Lower lobe of right lung (tissue), 2 donors: ENCODE measurements around the gene SPEF1. TPM values are rescaled to one million over a fixed set of nuclear protein-coding genes. Genes with fewer than 3 reads are reported as not detected.

Source experiments
- ATAC-seq, 2 donors: fragments of 200-7000 bp; cut with Tn5 transposase; one replicate each; pipeline ENCODE4 v1.9.1; 2020 to 2022; ENCODE audit warnings: mild to moderate bottlenecking in 2 of 2, moderate library complexity in 2 of 2
- DNase-seq: peaks from one replicate; pipeline ENCODE4 v3.0.0-alpha.2; 2020
- H3K27ac ChIP-seq: fragments of 200-600 bp; one replicate; pipeline ENCODE4 v1.8.0; 2022
- H3K27me3 ChIP-seq: fragments of 200-600 bp; one replicate; pipeline ENCODE4 v1.8.0; 2022; ENCODE audit warnings: low read depth
- H3K36me3 ChIP-seq: fragments of 200-600 bp; one replicate; pipeline ENCODE4 v1.8.0; 2022; ENCODE audit warnings: mild to moderate bottlenecking
- H3K4me1 ChIP-seq: fragments of 200-600 bp; one replicate; pipeline ENCODE4 v1.8.0; 2022
- H3K4me3 ChIP-seq: fragments of 200-600 bp; one replicate; pipeline ENCODE4 v1.8.0; 2022; ENCODE audit warnings: mild to moderate bottlenecking
- H3K9me3 ChIP-seq: fragments of 200-600 bp; one replicate; pipeline ENCODE4 v1.8.0; 2022
- CTCF ChIP-seq: fragments of 200-600 bp; IDR thresholded peaks from one replicate; pipeline ENCODE4 v1.8.0; 2022; ENCODE audit warnings: antibody characterized with exemption, mild to moderate bottlenecking
- intact Hi-C: fragments of 100-400 bp; cut with DNase I; formaldehyde crosslinking; loops from one replicate; pipeline ENCODE4 v1.11.0; 2022
- total RNA-seq: library from RNA; stranded (reverse); fragmentation: NEBNext Ultra II Directional; extraction: Animal tissue kit (Norgen Biotek cat#: 25700); gene quantifications from one replicate; pipeline ENCODE4 v1.2.1, GENCODE V29; 2021
- donor health status: DM: no; HTN: yes; CAD: no; lungs with severe emphysema.

SPEF1 gene
- total RNA-seq, 1 donor from 2014 or later, result 3.9 TPM

- H3K4me3 ChIP-seq, result no peak overlapping the region
- ATAC-seq (no peak), DNase-seq (no peak)
- peaks cover 12% of the 10 kb centered on the region for H3K36me3 ChIP-seq
- no peak for TF ChIP-seq CTCF
- no peaks in the 10 kb centered on the region for H3K9me3 ChIP-seq
- peaks cover 2% of the 10 kb centered on the region for H3K27me3 ChIP-seq
- H3K27ac ChIP-seq, result no peak overlapping the region
- H3K4me1 ChIP-seq, result peaks cover 29% of the 10 kb centered on the region
- intact Hi-C loops, result no loop called here
Observed at GRCh38 chr20:3755269-3755668, 26.0 kb downstream of the SPEF1 start.

- DNase-seq (no peak), ATAC-seq (no peak)
- Histone ChIP-seq H3K27me3 (peaks cover 5% of the 10 kb centered on the region), H3K4me3 (no peak overlapping the region), H3K4me1 (peaks cover 29% of the 10 kb centered on the region), H3K27ac (no peak overlapping the region), H3K36me3 (peaks cover 19% of the 10 kb centered on the region), H3K9me3 (no peaks in the 10 kb centered on the region)
- intact Hi-C loops, result no loop called here
- TF ChIP-seq CTCF, result no peak
Observed at GRCh38 chr20:3754276-3754630, 27.0 kb downstream of the SPEF1 start.

- H3K27ac ChIP-seq, result no peak overlapping the region
- DNase-seq, result peak; percentile 62
- no peak for TF ChIP-seq CTCF
- ATAC-seq, result peak in 1 of 2 donors; percentile 1
- peaks cover 5% of the 10 kb centered on the region for H3K27me3 ChIP-seq
- H3K4me1 ChIP-seq, result peaks cover 29% of the 10 kb centered on the region
- H3K9me3 ChIP-seq, result no peaks in the 10 kb centered on the region
- H3K36me3 ChIP-seq, result peaks cover 19% of the 10 kb centered on the region
- no peak overlapping the region for H3K4me3 ChIP-seq
- intact Hi-C loops, result no loop called here
Observed at GRCh38 chr20:3753501-3754275, 27.6 kb downstream of the SPEF1 start.

GRCh38 chr20:3753098-3753497, 28.1 kb downstream of the SPEF1 start:
- Histone ChIP-seq H3K4me3 (no peak overlapping the region), H3K36me3 (peaks cover 19% of the 10 kb centered on the region), H3K4me1 (peaks cover 29% of the 10 kb centered on the region), H3K27me3 (peaks cover 5% of the 10 kb centered on the region), H3K9me3 (no peaks in the 10 kb centered on the region), H3K27ac (no peak overlapping the region)
- peak; percentile 81 for TF ChIP-seq CTCF
- DNase-seq (no peak), ATAC-seq (peak; percentile 74 to 79)
- intact Hi-C loops, result no loop called here

- peaks cover 29% of the 10 kb centered on the region for H3K4me1 ChIP-seq
- DNase-seq (no peak), ATAC-seq (no peak)
- H3K4me3 ChIP-seq, result peak overlapping the region; percentile 48
- H3K27me3 ChIP-seq, result peaks cover 5% of the 10 kb centered on the region
- H3K36me3 ChIP-seq, result peaks cover 21% of the 10 kb centered on the region
- H3K9me3 ChIP-seq, result no peaks in the 10 kb centered on the region
- H3K27ac ChIP-seq, result no peak overlapping the region
- intact Hi-C loops, result no loop called here
- no peak for TF ChIP-seq CTCF
Observed at GRCh38 chr20:3752386-3752759, 28.9 kb downstream of the SPEF1 start.
